ENCODE measurements around the gene PARVA.

PARVA gene

GRCh38 chr11:12430954-12431595 is 53.7 kb downstream of the PARVA start:
- peak overlapping the region in 1 of 2 donors; percentile 25 for H3K9ac ChIP-seq (ENCODE audit: low read depth in 1 of 2, low read length in 2 of 2)
- H3K27me3 ChIP-seq (ENCODE audit: control insufficient read depth in 2 of 2, insufficient read depth in 2 of 2, low read length in 2 of 2) = no peaks in the 10 kb centered on the region
- peaks cover 12 to 37% of the 10 kb centered on the region in 2 donors for H3K4me1 ChIP-seq (ENCODE audit: control insufficient read depth in 2 of 2, insufficient read depth in 2 of 2, low read length in 2 of 2)
- H3K4me3 ChIP-seq (ENCODE audit: low read length in 2 of 2) = no peak overlapping the region
- peak overlapping the region; percentile 41 to 50 for H3K27ac ChIP-seq (ENCODE audit: low read depth in 2 of 2, low read length in 2 of 2)
- H3K9me3 ChIP-seq (ENCODE audit: control insufficient read depth in 2 of 2, low read length in 2 of 2) = no peaks in the 10 kb centered on the region
- no peaks in the 10 kb centered on the region for H3K36me3 ChIP-seq (ENCODE audit: control insufficient read depth in 2 of 2, insufficient read depth in 2 of 2, low read length in 2 of 2)

GRCh38 chr11:12432507-12432906 is 55.1 kb downstream of the PARVA start:
- Histone ChIP-seq H3K9me3 (ENCODE audit: control insufficient read depth in 2 of 2, low read length in 2 of 2) (no peaks in the 10 kb centered on the region), H3K36me3 (ENCODE audit: control insufficient read depth in 2 of 2, insufficient read depth in 2 of 2, low read length in 2 of 2) (no peaks in the 10 kb centered on the region), H3K9ac (ENCODE audit: low read depth in 1 of 2, low read length in 2 of 2) (no peak overlapping the region), H3K27me3 (ENCODE audit: control insufficient read depth in 2 of 2, insufficient read depth in 2 of 2, low read length in 2 of 2) (no peaks in the 10 kb centered on the region), H3K4me3 (ENCODE audit: low read length in 2 of 2) (no peak overlapping the region), H3K27ac (ENCODE audit: low read depth in 2 of 2, low read length in 2 of 2) (peak overlapping the region; percentile 73 to 74), H3K4me1 (ENCODE audit: control insufficient read depth in 2 of 2, insufficient read depth in 2 of 2, low read length in 2 of 2) (peaks cover 12 to 37% of the 10 kb centered on the region in 2 donors)

GRCh38 chr11:12433121-12433520 is 55.8 kb downstream of the PARVA start:
- peak overlapping the region; percentile 73 to 74 for H3K27ac ChIP-seq (ENCODE audit: low read depth in 2 of 2, low read length in 2 of 2)
- H3K4me1 ChIP-seq (ENCODE audit: control insufficient read depth in 2 of 2, insufficient read depth in 2 of 2, low read length in 2 of 2) = peaks cover 12 to 33% of the 10 kb centered on the region in 2 donors

GRCh38 chr11:12433571-12434324 is 56.4 kb downstream of the PARVA start:
- peak overlapping the region in 1 of 2 donors; percentile 5 for H3K9ac ChIP-seq (ENCODE audit: low read depth in 1 of 2, low read length in 2 of 2)
- H3K4me3 ChIP-seq (ENCODE audit: low read length in 2 of 2) = no peak overlapping the region
- peaks cover 12 to 28% of the 10 kb centered on the region in 2 donors for H3K4me1 ChIP-seq (ENCODE audit: control insufficient read depth in 2 of 2, insufficient read depth in 2 of 2, low read length in 2 of 2)

More at GRCh38 chr11:12433121-12433520, 55.8 kb downstream of the PARVA start:
- H3K4me3 ChIP-seq (ENCODE audit: low read length in 2 of 2) = no peak overlapping the region
- no peaks in the 10 kb centered on the region for H3K36me3 ChIP-seq (ENCODE audit: control insufficient read depth in 2 of 2, insufficient read depth in 2 of 2, low read length in 2 of 2)
- no peaks in the 10 kb centered on the region for H3K27me3 ChIP-seq (ENCODE audit: control insufficient read depth in 2 of 2, insufficient read depth in 2 of 2, low read length in 2 of 2)
- no peaks in the 10 kb centered on the region for H3K9me3 ChIP-seq (ENCODE audit: control insufficient read depth in 2 of 2, low read length in 2 of 2)
- H3K9ac ChIP-seq (ENCODE audit: low read depth in 1 of 2, low read length in 2 of 2) = no peak overlapping the region

GRCh38 chr11:12434325-12434654 is 56.9 kb downstream of the PARVA start:
- no peaks in the 10 kb centered on the region for H3K9me3 ChIP-seq (ENCODE audit: control insufficient read depth in 2 of 2, low read length in 2 of 2)
- peaks cover 12 to 29% of the 10 kb centered on the region in 2 donors for H3K4me1 ChIP-seq (ENCODE audit: control insufficient read depth in 2 of 2, insufficient read depth in 2 of 2, low read length in 2 of 2)
- H3K36me3 ChIP-seq (ENCODE audit: control insufficient read depth in 2 of 2, insufficient read depth in 2 of 2, low read length in 2 of 2) = no peaks in the 10 kb centered on the region
- no peak overlapping the region for H3K4me3 ChIP-seq (ENCODE audit: low read length in 2 of 2)
- peak overlapping the region; percentile 73 to 74 for H3K27ac ChIP-seq (ENCODE audit: low read depth in 2 of 2, low read length in 2 of 2)
- no peaks in the 10 kb centered on the region for H3K27me3 ChIP-seq (ENCODE audit: control insufficient read depth in 2 of 2, insufficient read depth in 2 of 2, low read length in 2 of 2)
- peak overlapping the region in 1 of 2 donors; percentile 5 for H3K9ac ChIP-seq (ENCODE audit: low read depth in 1 of 2, low read length in 2 of 2)

More at GRCh38 chr11:12433571-12434324, 56.4 kb downstream of the PARVA start:
- peak overlapping the region; percentile 73 to 74 for H3K27ac ChIP-seq (ENCODE audit: low read depth in 2 of 2, low read length in 2 of 2)
- no peaks in the 10 kb centered on the region for H3K9me3 ChIP-seq (ENCODE audit: control insufficient read depth in 2 of 2, low read length in 2 of 2)
- no peaks in the 10 kb centered on the region for H3K36me3 ChIP-seq (ENCODE audit: control insufficient read depth in 2 of 2, insufficient read depth in 2 of 2, low read length in 2 of 2)
- H3K27me3 ChIP-seq (ENCODE audit: control insufficient read depth in 2 of 2, insufficient read depth in 2 of 2, low read length in 2 of 2) = no peaks in the 10 kb centered on the region

- H3K9me3 ChIP-seq (ENCODE audit: control insufficient read depth in 2 of 2, low read length in 2 of 2) = no peaks in the 10 kb centered on the region
- H3K9ac ChIP-seq (ENCODE audit: low read depth in 1 of 2, low read length in 2 of 2) = no peak overlapping the region
- H3K27me3 ChIP-seq (ENCODE audit: control insufficient read depth in 2 of 2, insufficient read depth in 2 of 2, low read length in 2 of 2) = no peaks in the 10 kb centered on the region
- H3K27ac ChIP-seq (ENCODE audit: low read depth in 2 of 2, low read length in 2 of 2) = peak overlapping the region; percentile 73 to 74
- no peak overlapping the region for H3K4me3 ChIP-seq (ENCODE audit: low read length in 2 of 2)
- H3K4me1 ChIP-seq (ENCODE audit: control insufficient read depth in 2 of 2, insufficient read depth in 2 of 2, low read length in 2 of 2) = peaks cover 12 to 30% of the 10 kb centered on the region in 2 donors
- H3K36me3 ChIP-seq (ENCODE audit: control insufficient read depth in 2 of 2, insufficient read depth in 2 of 2, low read length in 2 of 2) = no peaks in the 10 kb centered on the region
These were observed 57.9 kb downstream of the PARVA start for GRCh38 chr11:12435264-12435663.

- Histone ChIP-seq H3K27me3 (ENCODE audit: control insufficient read depth in 2 of 2, insufficient read depth in 2 of 2, low read length in 2 of 2) (no peaks in the 10 kb centered on the region), H3K36me3 (ENCODE audit: control insufficient read depth in 2 of 2, insufficient read depth in 2 of 2, low read length in 2 of 2) (no peaks in the 10 kb centered on the region), H3K27ac (ENCODE audit: low read depth in 2 of 2, low read length in 2 of 2) (no peak overlapping the region), H3K9me3 (ENCODE audit: control insufficient read depth in 2 of 2, low read length in 2 of 2) (no peaks in the 10 kb centered on the region), H3K4me1 (ENCODE audit: control insufficient read depth in 2 of 2, insufficient read depth in 2 of 2, low read length in 2 of 2) (peaks cover 4 to 20% of the 10 kb centered on the region in 2 donors), H3K4me3 (ENCODE audit: low read length in 2 of 2) (no peak overlapping the region), H3K9ac (ENCODE audit: low read depth in 1 of 2, low read length in 2 of 2) (no peak overlapping the region)
These were observed 58.9 kb downstream of the PARVA start for GRCh38 chr11:12436266-12436665.

- Histone ChIP-seq H3K4me3 (ENCODE audit: low read length in 2 of 2) (no peak overlapping the region), H3K9ac (ENCODE audit: low read depth in 1 of 2, low read length in 2 of 2) (no peak overlapping the region), H3K27ac (ENCODE audit: low read depth in 2 of 2, low read length in 2 of 2) (no peak overlapping the region), H3K27me3 (ENCODE audit: control insufficient read depth in 2 of 2, insufficient read depth in 2 of 2, low read length in 2 of 2) (no peaks in the 10 kb centered on the region), H3K9me3 (ENCODE audit: control insufficient read depth in 2 of 2, low read length in 2 of 2) (no peaks in the 10 kb centered on the region), H3K4me1 (ENCODE audit: control insufficient read depth in 2 of 2, insufficient read depth in 2 of 2, low read length in 2 of 2) (peaks cover 4 to 16% of the 10 kb centered on the region in 2 donors), H3K36me3 (ENCODE audit: control insufficient read depth in 2 of 2, insufficient read depth in 2 of 2, low read length in 2 of 2) (no peaks in the 10 kb centered on the region)
These were observed 60.9 kb downstream of the PARVA start for GRCh38 chr11:12438291-12438690.

GRCh38 chr11:12439615-12440014 is 62.2 kb downstream of the PARVA start:
- Histone ChIP-seq H3K27ac (ENCODE audit: low read depth in 2 of 2, low read length in 2 of 2) (peak overlapping the region; percentile 16 to 74), H3K4me3 (ENCODE audit: low read length in 2 of 2) (no peak overlapping the region), H3K36me3 (ENCODE audit: control insufficient read depth in 2 of 2, insufficient read depth in 2 of 2, low read length in 2 of 2) (no peaks in the 10 kb centered on the region), H3K4me1 (ENCODE audit: control insufficient read depth in 2 of 2, insufficient read depth in 2 of 2, low read length in 2 of 2) (peaks cover 0 to 16% of the 10 kb centered on the region in 2 donors), H3K9me3 (ENCODE audit: control insufficient read depth in 2 of 2, low read length in 2 of 2) (no peaks in the 10 kb centered on the region), H3K9ac (ENCODE audit: low read depth in 1 of 2, low read length in 2 of 2) (no peak overlapping the region), H3K27me3 (ENCODE audit: control insufficient read depth in 2 of 2, insufficient read depth in 2 of 2, low read length in 2 of 2) (no peaks in the 10 kb centered on the region)

- Histone ChIP-seq H3K9me3 (ENCODE audit: control insufficient read depth in 2 of 2, low read length in 2 of 2) (no peaks in the 10 kb centered on the region), H3K27me3 (ENCODE audit: control insufficient read depth in 2 of 2, insufficient read depth in 2 of 2, low read length in 2 of 2) (no peaks in the 10 kb centered on the region), H3K27ac (ENCODE audit: low read depth in 2 of 2, low read length in 2 of 2) (no peak overlapping the region), H3K4me1 (ENCODE audit: control insufficient read depth in 2 of 2, insufficient read depth in 2 of 2, low read length in 2 of 2) (peaks cover 0 to 16% of the 10 kb centered on the region in 2 donors), H3K36me3 (ENCODE audit: control insufficient read depth in 2 of 2, insufficient read depth in 2 of 2, low read length in 2 of 2) (no peaks in the 10 kb centered on the region), H3K9ac (ENCODE audit: low read depth in 1 of 2, low read length in 2 of 2) (no peak overlapping the region), H3K4me3 (ENCODE audit: low read length in 2 of 2) (no peak overlapping the region)
These were observed 63.2 kb downstream of the PARVA start for GRCh38 chr11:12440565-12440964.
